ENCODE results near the gene NMNAT2. TPM values are rescaled to one million over a fixed set of nuclear protein-coding genes. Genes with fewer than 3 reads are reported as not detected.

Gene NMNAT2
- total RNA-seq: 0.57 and 2.3 TPM in 2 replicates

GRCh38 chr1:183417772-183418491 lies at the start of gene NMNAT2:
NMNAT2 (minus strand) TSS chr1:183418380; CDS start chr1:183418267, 113 bp downstream.

Other genes with a start within 250 kb of the NMNAT2 start
- 2.3 and 2.8 TPM in 2 replicates for gene LAMC2, start 232.1 kb downstream of the NMNAT2 start, total RNA-seq
- gene SMG7, start 54.1 kb upstream of the NMNAT2 start, total RNA-seq: 36.3 and 47.1 TPM in 2 replicates
- gene NCF2, start 172.1 kb upstream of the NMNAT2 start, total RNA-seq: 0.10 TPM in 1 of 2 replicates, not detected in the other
- 164 and 246 TPM in 2 replicates for gene ARPC5, start 217.4 kb upstream of the NMNAT2 start, total RNA-seq
- not detected in 2 replicates for gene APOBEC4, start 234.9 kb upstream of the NMNAT2 start, total RNA-seq